GM19372 (cell line): ENCODE data around the gene MARS1.
"Not testable (repeated sequence)": the region's sequence is repeated elsewhere in the genome, so short reads cannot be mapped to it uniquely, and the experiment has no call there.

Source experiments
- ATAC-seq: cut with Tn5 transposase; IDR thresholded peaks from one replicate; pipeline ENCODE4 v1.9.1; 2021; ENCODE audit warnings: mild to moderate bottlenecking, low read depth, moderate library complexity; ENCODE audit not compliant: unreplicated experiment

The MARS1 gene

GRCh38 chr12:57547288-57548012 lies 59.6 kb downstream of the MARS1 start:
- no peak for ATAC-seq

GRCh38 chr12:57548013-57548315 lies 60.1 kb downstream of the MARS1 start:
- no peak for ATAC-seq

GRCh38 chr12:57548488-57548887 lies 60.6 kb downstream of the MARS1 start:
- ATAC-seq = no peak

- no peak for ATAC-seq
Measured at GRCh38 chr12:57549203-57549908, 61.5 kb downstream of the MARS1 start.

GRCh38 chr12:57549909-57550640 lies 62.2 kb downstream of the MARS1 start, which contains the start of gene KIF5A:
TSS of gene KIF5A (plus strand) at chr12:57550044. CDS start at chr12:57550272, 228 bp downstream.
- ATAC-seq = no peak

- ATAC-seq = no peak
Measured at GRCh38 chr12:57550641-57551549, 63.0 kb downstream of the MARS1 start.

- no peak for ATAC-seq
Measured at GRCh38 chr12:57551637-57552305, 63.9 kb downstream of the MARS1 start.

- no peak for ATAC-seq
Measured at GRCh38 chr12:57552306-57552651, 64.4 kb downstream of the MARS1 start.

- no peak for ATAC-seq
Measured at GRCh38 chr12:57552835-57553313, 65.0 kb downstream of the MARS1 start.

GRCh38 chr12:57553343-57554202 lies 65.7 kb downstream of the MARS1 start:
- ATAC-seq = no peak

- no peak for ATAC-seq
Measured at GRCh38 chr12:57554453-57554852, 66.6 kb downstream of the MARS1 start.

GRCh38 chr12:57554897-57555296 lies 67.0 kb downstream of the MARS1 start:
- ATAC-seq = no peak

- no peak for ATAC-seq
Measured at GRCh38 chr12:57558864-57559263, 71.0 kb downstream of the MARS1 start.

GRCh38 chr12:57560516-57560915 lies 72.6 kb downstream of the MARS1 start:
- ATAC-seq = no peak

GRCh38 chr12:57561117-57561516 lies 73.2 kb downstream of the MARS1 start:
- ATAC-seq = not testable (repeated sequence)

- ATAC-seq = no peak
Measured at GRCh38 chr12:57563358-57563757, 75.5 kb downstream of the MARS1 start.

- no peak for ATAC-seq
Measured at GRCh38 chr12:57564178-57564740, 76.4 kb downstream of the MARS1 start.
